Endothelial cell of umbilical vein (primary cell): ENCODE measurements around the gene PTPRD. TPM values are rescaled to one million over a fixed set of nuclear protein-coding genes. Genes with fewer than 3 reads are reported as not detected.

Experiments
- BruUV-seq: library from RNA; stranded (reverse); fragments of 400-500 nt; replicated peaks from 2 replicates; lab custom pipeline; 2021; lab: Mats Ljungman, UMichigan
- CTCF ChIA-PET: fragments of 300-600, 350-600 bp; sonication (Branson Sonifier 250); formaldehyde crosslinking; loops from one replicate; lab custom pipeline; 2021; ENCODE audit warnings: antibody characterized with exemption, inconsistent platforms; lab: Charles Lee
- POLR2A ChIA-PET: fragments of 300-600, 350-600 bp; sonication (Branson Sonifier 250); formaldehyde crosslinking; loops from one replicate; lab custom pipeline; 2021; ENCODE audit warnings: antibody characterized with exemption, inconsistent platforms; lab: Charles Lee
- DNase-seq: peaks from one replicate; pipeline ENCODE4 v3.0.0-alpha.2; 2011; ENCODE audit warnings: low read depth, low spot score
- FAIRE-seq: peaks from 2 replicates; lab custom pipeline; 2011; peaks lifted over from hg19 to GRCh38; lab: Jason Lieb, UNC
- H2AFZ ChIP-seq: 2 replicates; pipeline ENCODE4 v1.6.0; 2012; ENCODE audit warnings: low read depth, low read length, control low read depth, inconsistent platforms
- H3K27ac ChIP-seq: 2 replicates; pipeline ENCODE4 v1.5.1; 2011; ENCODE audit warnings: low read depth, mild to moderate bottlenecking, control low read depth, low read length, moderate library complexity; ENCODE audit not compliant: insufficient read depth
- H3K27me3 ChIP-seq, 2 experiments: 2 replicates each; pipeline versions ENCODE4 v1.6.0 to v1.6.1; 2011; ENCODE audit warnings: low read length in 2 of 2, mixed read lengths in 1 of 2; ENCODE audit not compliant: control insufficient read depth in 2 of 2, insufficient read depth in 2 of 2
- H3K36me3 ChIP-seq, 2 experiments: 2 replicates in 1 of 2; 3 replicates in 1 of 2; pipeline ENCODE4 v1.5.1; 2011; ENCODE audit warnings: low read length in 2 of 2, mild to moderate bottlenecking in 1 of 2, moderate library complexity in 1 of 2; ENCODE audit not compliant: control insufficient read depth in 2 of 2, insufficient read depth in 2 of 2; ENCODE audit errors: extremely low read depth in 1 of 2
- H3K4me1 ChIP-seq: 3 replicates; pipeline ENCODE4 v1.5.1; 2011; ENCODE audit warnings: mild to moderate bottlenecking, low read length; ENCODE audit not compliant: control insufficient read depth, insufficient read depth; ENCODE audit errors: extremely low read depth
- H3K4me2 ChIP-seq: 2 replicates; pipeline ENCODE4 v1.6.1; 2011; ENCODE audit warnings: low read length, control low read depth, mixed read lengths; ENCODE audit not compliant: insufficient read depth
- H3K4me3 ChIP-seq, 3 experiments: fragments of 200-600 bp in 1 of 3; sonication (generic), shearing (Covaris generic) in 1 of 3; replicated peaks in 1 of 3; 2 replicates each; pipeline ENCODE4 v1.5.1; 2011 to 2016; ENCODE audit warnings: control low read depth in 3 of 3, low read length in 3 of 3, mild to moderate bottlenecking in 2 of 3, inconsistent platforms in 1 of 3, low read depth in 1 of 3, moderate library complexity in 1 of 3; ENCODE audit not compliant: insufficient read depth in 1 of 3
- H3K79me2 ChIP-seq: 2 replicates; pipeline ENCODE4 v1.6.0; 2012; ENCODE audit warnings: low read length, inconsistent platforms; ENCODE audit not compliant: control insufficient read depth, insufficient read depth
- H3K9ac ChIP-seq: replicated peaks from 2 replicates; pipeline ENCODE3; 2011; ENCODE audit warnings: low read length, control low read depth; ENCODE audit not compliant: insufficient read depth; ENCODE audit errors: extremely low read depth
- H3K9me1 ChIP-seq: replicated peaks from 3 replicates; pipeline ENCODE4 v1.6.0; 2011; ENCODE audit warnings: mild to moderate bottlenecking, low read length; ENCODE audit not compliant: control insufficient read depth, insufficient read depth; ENCODE audit errors: extremely low read depth
- H3K9me3 ChIP-seq: replicated peaks from 2 replicates; pipeline ENCODE4 v1.5.1; 2012; ENCODE audit warnings: low read length, inconsistent platforms; ENCODE audit not compliant: control insufficient read depth, insufficient read depth
- H4K20me1 ChIP-seq: replicated peaks from 2 replicates; pipeline ENCODE3; 2011; ENCODE audit warnings: mild to moderate bottlenecking, low read length; ENCODE audit not compliant: control insufficient read depth, insufficient read depth; ENCODE audit errors: extremely low read depth
- EZH2 ChIP-seq: IDR thresholded peaks from 2 replicates; pipeline ENCODE4 v1.6.1; 2012; ENCODE audit warnings: borderline replicate concordance, low read depth, mild to moderate bottlenecking, moderate library complexity, low read length, inconsistent platforms; ENCODE audit not compliant: severe bottlenecking
- FOS ChIP-seq: IDR thresholded peaks from 2 replicates; pipeline ENCODE4 v1.6.1; 2011; ENCODE audit warnings: mild to moderate bottlenecking, low read length, moderate library complexity, borderline replicate concordance; ENCODE audit not compliant: insufficient read depth
- GATA2 ChIP-seq: IDR thresholded peaks from 2 replicates; pipeline ENCODE4 v1.7.0; 2011; ENCODE audit warnings: low read depth, mild to moderate bottlenecking, moderate library complexity, mixed read lengths, low read length; ENCODE audit not compliant: insufficient read length, insufficient read depth
- JUN ChIP-seq: IDR thresholded peaks from 2 replicates; pipeline ENCODE4 v1.6.1; 2011; ENCODE audit warnings: borderline replicate concordance, low read depth; ENCODE audit not compliant: insufficient read length, insufficient read depth
- MYC ChIP-seq: IDR thresholded peaks from one replicate; pipeline ENCODE4 v1.6.1; 2011; ENCODE audit warnings: mild to moderate bottlenecking, low read depth, low read length
- POLR2A ChIP-seq: IDR thresholded peaks from 2 replicates; pipeline ENCODE4 v1.6.1; 2012; ENCODE audit warnings: low read depth, mild to moderate bottlenecking, control low read depth, low read length
- POLR2AphosphoS5 ChIP-seq: IDR thresholded peaks from 2 replicates; pipeline ENCODE4 v1.6.1; 2012; ENCODE audit warnings: low read depth, mild to moderate bottlenecking, control low read depth, low read length, moderate library complexity; ENCODE audit not compliant: insufficient read depth
- dilution Hi-C: fragments of 300-500 bp; cut with MboI; formaldehyde crosslinking; loops from one replicate; pipeline ENCODE4 v1.15.0; 2019; ENCODE audit warnings: low sequenced_read_pairs; ENCODE audit not compliant: extremely low pct_ligation_motif_present
- intact Hi-C: fragments of 100-400 bp; cut with micrococcal nuclease; formaldehyde crosslinking; loops from one replicate; pipeline ENCODE4 v1.10.0; 2022
- polyA plus RNA-seq, 4 experiments: library from polyadenylated mRNA; depleted of rRNA in 3 of 4; stranded (reverse) in 3 of 4; unstranded in 1 of 4; fragments of >200 nt; gene quantifications; 2 replicates each; pipeline versions ENCODE4 v1.2.1 to v1.2.3, GENCODE V29; 2011 to 2012; ENCODE audit warnings: missing spikeins in 1 of 4
- total RNA-seq: library from RNA; stranded (reverse); gene quantifications from 2 replicates; pipeline ENCODE4 v1.2.3, GENCODE V29; 2021
- TF ChIP-seq, protein P1 (sequence below), 2 donors: IDR thresholded peaks; 1 replicate in 1 of 2; 2 replicates in 1 of 2; pipeline ENCODE4 v1.5.1; 2011; ENCODE audit warnings: low read length in 2 of 2, mild to moderate bottlenecking in 2 of 2, moderate library complexity in 2 of 2, control low read depth in 1 of 2, inconsistent platforms in 1 of 2, low read depth in 1 of 2; ENCODE audit not compliant: insufficient read depth in 1 of 2; ENCODE audit errors: extremely low read depth in 1 of 2
- TF ChIP-seq, protein P2 (sequence below): IDR thresholded peaks from 2 replicates; pipeline ENCODE4 v1.6.1; 2011; ENCODE audit not compliant: insufficient read depth, insufficient read length

The PTPRD gene
- total and polyA plus RNA-seq, 2 donors (not counting 3 experiments of a cell fraction or from before 2014, with no cell fraction given) = 5.5 to 5.7 TPM

DNA sequence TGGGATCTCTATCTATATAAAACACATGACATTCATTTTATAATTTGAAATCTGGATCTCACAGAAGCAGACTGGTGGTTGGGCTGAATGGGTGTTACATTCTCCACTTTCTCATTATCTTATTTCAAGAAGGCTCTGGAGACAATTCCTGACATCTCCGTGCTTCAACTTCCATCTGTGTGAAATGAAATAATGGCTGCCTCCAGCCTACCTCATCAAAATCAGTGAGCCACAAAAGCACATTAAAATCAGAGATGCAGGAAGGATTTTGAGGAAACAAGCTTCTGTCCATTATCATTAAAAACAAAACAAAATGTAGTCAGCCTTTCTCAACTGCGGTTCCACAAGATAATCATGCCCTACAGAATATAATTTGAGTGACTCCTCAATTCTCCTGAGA lies 1854.9 kb downstream of the PTPRD start:
- no peak for DNase-seq
- no peaks in the 10 kb centered on the region for H3K36me3 ChIP-seq
- H3K4me2 ChIP-seq = no peak overlapping the region
- CTCF ChIA-PET = no interaction called here
- BruUV-seq = no TSS peak
- intact Hi-C loops = no loop called here
- TF ChIP-seq EZH2 (no peak), MYC (no peak)
- no peaks in the 10 kb centered on the region for H3K9me3 ChIP-seq
- H3K9ac ChIP-seq = no peak overlapping the region
- POLR2A ChIA-PET = no interaction called here
- no peaks in the 10 kb centered on the region for H3K79me2 ChIP-seq
- no peaks in the 10 kb centered on the region for H4K20me1 ChIP-seq
- dilution Hi-C loops = no loop called here
- no peak overlapping the region for H2AFZ ChIP-seq
- H3K4me1 ChIP-seq = no peaks in the 10 kb centered on the region
- no peak for FAIRE-seq
- H3K27ac ChIP-seq = no peak overlapping the region
- H3K9me1 ChIP-seq = no peaks in the 10 kb centered on the region
- no peak overlapping the region for H3K4me3 ChIP-seq
- no peaks in the 10 kb centered on the region for H3K27me3 ChIP-seq

DNA sequence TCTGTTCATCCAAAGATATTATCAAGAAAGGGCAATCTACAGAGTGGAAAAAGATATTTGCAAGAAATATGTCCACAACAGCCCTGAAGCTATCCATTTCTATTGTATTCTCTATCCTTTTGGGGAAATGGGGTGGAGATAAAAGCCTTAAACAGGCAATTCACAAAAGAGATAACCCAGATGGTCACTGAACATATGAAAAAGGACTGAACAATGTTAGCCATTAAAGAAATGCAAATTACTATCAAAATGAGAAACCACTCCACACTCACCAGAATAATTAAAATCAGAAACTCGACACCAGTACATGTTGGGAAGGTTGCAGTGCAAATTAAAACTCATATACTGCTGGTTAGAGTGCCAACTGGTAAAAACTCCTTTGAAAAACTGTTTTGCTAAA lies 1858.1 kb downstream of the PTPRD start:
- Histone ChIP-seq H3K4me3 (no peak overlapping the region), H3K4me2 (no peak overlapping the region), H3K27ac (no peak overlapping the region), H2AFZ (no peak overlapping the region), H3K9ac (no peak overlapping the region), H3K27me3 (no peaks in the 10 kb centered on the region), H3K79me2 (no peaks in the 10 kb centered on the region), H3K9me1 (no peaks in the 10 kb centered on the region), H3K4me1 (no peaks in the 10 kb centered on the region), H3K36me3 (no peaks in the 10 kb centered on the region), H4K20me1 (no peaks in the 10 kb centered on the region), H3K9me3 (no peaks in the 10 kb centered on the region)
- FAIRE-seq (no peak), DNase-seq (no peak)
- no TSS peak for BruUV-seq
- dilution Hi-C loops (no loop called here), intact Hi-C loops (no loop called here)
- ChIA-PET CTCF (no interaction called here), POLR2A (interaction anchor here (0.7 kb wide), 1 partner anchor 1097 kb away, joined by 3 read pairs; no protein-coding TSS in a partner anchor)
- TF ChIP-seq, protein P1, sequence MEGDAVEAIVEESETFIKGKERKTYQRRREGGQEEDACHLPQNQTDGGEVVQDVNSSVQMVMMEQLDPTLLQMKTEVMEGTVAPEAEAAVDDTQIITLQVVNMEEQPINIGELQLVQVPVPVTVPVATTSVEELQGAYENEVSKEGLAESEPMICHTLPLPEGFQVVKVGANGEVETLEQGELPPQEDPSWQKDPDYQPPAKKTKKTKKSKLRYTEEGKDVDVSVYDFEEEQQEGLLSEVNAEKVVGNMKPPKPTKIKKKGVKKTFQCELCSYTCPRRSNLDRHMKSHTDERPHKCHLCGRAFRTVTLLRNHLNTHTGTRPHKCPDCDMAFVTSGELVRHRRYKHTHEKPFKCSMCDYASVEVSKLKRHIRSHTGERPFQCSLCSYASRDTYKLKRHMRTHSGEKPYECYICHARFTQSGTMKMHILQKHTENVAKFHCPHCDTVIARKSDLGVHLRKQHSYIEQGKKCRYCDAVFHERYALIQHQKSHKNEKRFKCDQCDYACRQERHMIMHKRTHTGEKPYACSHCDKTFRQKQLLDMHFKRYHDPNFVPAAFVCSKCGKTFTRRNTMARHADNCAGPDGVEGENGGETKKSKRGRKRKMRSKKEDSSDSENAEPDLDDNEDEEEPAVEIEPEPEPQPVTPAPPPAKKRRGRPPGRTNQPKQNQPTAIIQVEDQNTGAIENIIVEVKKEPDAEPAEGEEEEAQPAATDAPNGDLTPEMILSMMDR (IDR thresholded peaks at IDR 0.05; ENCODE audit: extremely low read depth in 1 of 2, insufficient read depth in 1 of 2, low read depth in 1 of 2, low read length in 2 of 2) = no peak
- TF ChIP-seq JUN (no peak), FOS (no peak), POLR2A (no peak), GATA2 (no peak), MYC (no peak), POLR2AphosphoS5 (no peak), EZH2 (no peak)
- TF ChIP-seq, protein P2, sequence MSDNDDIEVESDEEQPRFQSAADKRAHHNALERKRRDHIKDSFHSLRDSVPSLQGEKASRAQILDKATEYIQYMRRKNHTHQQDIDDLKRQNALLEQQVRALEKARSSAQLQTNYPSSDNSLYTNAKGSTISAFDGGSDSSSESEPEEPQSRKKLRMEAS = no peak
